ENCODE data around the gene MMP17.
A peak's percentile ranks its signal among the peaks of the same experiment; 100 is the strongest.
"Not testable (repeated sequence)": the region's sequence is repeated elsewhere in the genome, so short reads cannot be mapped to it uniquely, and the experiment has no call there.

MMP17 gene

DNA sequence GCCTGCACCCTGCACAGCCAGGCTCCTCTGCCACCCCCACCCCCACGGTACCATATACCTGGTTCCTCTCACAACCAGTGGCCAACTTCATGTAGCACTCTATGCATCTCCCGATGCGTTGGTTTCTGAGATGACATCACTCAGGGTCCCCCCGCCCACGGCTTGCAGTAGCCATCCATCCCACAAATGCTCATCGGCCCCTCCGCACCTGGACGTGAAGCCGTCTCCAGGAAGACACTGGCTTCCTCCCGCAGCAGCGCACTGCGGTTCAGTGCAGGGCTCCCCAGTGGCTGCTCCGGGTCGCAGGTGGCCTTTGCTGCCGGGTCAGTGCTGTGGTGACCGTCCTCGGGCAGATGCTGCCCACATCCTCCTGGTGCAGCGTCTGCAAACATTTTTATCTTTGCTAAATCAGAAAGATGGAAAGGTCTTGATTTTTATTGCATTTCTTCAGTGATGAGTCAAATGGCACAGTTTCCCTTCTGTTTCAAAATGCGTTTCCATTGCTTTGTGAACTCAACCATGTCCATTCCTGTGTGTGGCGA, 27.5 kb upstream of the MMP17 start:
- DNase-seq (ENCODE audit: low spot score): no peak

DNA sequence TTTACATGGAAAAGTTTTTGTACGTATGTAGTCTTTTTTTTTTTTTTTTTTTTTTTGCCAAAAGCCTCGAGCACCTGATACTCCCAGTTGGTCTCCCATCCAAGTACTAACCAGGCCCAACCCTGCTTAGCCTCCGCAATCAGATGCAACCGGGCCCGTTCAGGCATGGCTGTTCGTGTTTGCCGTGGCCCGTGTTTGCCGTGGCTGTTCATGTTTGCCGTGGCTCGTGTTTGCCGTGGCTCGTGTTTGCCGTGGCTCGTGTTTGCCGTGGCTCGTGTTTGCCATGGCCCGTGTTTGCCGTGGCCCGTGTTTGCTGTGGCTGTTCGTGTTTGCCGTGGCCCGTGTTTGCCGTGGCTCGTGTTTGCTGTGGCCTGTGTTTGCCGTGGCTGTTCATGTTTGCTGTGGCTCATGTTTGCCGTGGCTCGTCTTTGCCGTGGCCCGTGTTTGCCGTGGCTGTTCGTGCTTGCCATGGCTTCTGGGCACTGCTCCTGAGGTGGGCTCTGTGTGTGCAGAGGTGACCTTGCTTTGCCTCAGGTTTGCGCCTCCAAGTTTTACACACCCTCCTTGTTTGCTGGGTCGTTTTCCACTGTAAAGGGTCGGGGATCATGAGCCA, 26.8 kb upstream of the MMP17 start:
- no peak for DNase-seq (ENCODE audit: low spot score)

DNA sequence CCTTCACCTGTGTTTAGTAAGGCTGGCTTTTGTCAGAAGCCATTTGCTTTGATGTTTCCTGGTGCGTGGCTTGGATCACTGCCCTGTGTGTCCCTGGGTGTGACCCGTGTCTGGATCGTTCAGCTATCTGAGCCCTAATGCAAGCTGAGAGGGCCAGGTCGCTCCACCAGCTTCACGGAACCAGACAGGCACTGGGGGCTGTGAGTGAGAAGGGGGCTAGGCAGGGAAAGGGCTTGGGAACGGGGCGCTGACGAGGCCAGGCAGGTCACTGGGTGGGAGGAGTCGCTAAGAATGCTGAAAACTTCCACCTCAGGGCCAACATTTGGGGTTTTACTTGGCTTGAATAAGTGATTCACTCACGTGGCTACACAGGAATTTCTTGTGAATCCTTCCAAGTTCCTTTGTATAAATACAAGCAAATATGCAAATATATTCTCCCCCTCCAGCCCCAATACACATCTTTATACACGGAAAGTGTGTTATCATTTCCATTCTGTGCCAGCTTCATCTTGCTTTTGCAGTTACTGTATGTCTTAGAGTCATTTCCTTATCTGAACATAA, 24.2 kb upstream of the MMP17 start:
- no peak for DNase-seq (ENCODE audit: low spot score)

DNA sequence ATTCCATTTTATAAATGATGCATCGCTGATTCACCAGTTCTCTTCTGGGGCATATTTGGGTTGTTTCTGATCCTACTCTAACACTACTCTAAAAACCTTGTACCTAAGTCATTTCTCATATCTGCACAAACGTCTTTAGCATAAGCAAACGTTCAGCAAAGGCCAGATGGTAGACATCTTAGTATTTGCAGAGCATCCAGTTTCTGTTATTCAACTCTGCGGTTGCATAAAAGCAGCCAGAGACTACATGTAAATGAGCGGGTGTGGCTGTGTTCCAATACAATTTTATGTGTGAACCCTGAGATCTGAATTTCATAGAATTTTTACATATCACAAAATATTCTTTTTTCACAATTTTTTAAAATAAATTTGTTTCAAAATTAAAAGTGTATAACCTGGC, 22.8 kb upstream of the MMP17 start:
- no peak for DNase-seq (ENCODE audit: low spot score)

DNA sequence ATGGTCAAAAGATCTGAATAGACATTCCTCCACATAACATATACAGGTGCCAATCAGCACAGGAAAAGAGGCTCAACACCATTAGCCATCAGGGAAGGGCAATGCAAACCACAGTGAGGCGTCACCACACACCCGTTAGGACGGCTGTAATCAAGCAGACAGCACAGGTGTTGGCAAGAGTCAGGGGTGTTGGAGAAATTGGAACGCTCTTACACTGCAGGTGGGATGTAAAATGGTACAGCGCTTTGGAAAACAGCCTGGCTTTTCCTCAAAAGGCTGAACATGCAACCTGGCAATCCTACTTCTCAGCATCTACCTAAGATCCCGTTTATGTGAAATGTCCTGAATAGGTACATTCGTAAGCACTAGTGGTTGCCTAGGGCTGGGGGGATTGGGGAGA, 21.5 kb upstream of the MMP17 start:
- DNase-seq (ENCODE audit: low spot score): no peak

DNA sequence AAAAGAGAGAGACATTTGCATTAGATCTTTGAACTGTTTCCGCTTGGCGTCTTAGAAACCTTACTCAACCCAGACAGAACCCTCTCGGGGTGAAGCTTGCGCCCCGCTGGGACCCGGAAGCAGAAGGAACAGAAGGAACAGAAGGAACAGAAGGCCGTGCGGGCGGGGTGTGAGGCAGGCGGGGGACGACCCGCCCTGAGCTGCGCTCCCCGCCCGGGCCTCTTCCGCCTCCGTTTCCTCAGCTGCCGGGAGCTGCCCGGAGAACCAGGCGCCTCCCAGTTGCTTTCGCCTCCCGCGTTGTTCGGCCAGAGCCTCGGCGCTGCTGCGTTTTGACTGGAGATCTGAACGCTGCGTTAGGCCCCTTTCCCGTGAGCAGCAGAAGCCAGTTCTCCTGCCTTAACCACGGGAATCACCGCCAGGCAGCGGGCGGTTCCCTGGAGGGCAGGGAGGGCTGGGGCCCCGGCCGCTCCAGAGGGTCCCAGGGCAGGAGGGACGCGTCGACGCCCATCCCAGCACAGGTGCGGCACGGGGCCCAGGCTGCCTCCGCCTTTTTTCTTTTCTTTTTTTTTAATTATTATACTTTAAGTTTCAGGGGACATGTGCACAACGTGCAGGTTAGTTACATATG, 19.3 kb upstream of the MMP17 start:
- DNase-seq (ENCODE audit: low spot score): peak; percentile 53

DNA sequence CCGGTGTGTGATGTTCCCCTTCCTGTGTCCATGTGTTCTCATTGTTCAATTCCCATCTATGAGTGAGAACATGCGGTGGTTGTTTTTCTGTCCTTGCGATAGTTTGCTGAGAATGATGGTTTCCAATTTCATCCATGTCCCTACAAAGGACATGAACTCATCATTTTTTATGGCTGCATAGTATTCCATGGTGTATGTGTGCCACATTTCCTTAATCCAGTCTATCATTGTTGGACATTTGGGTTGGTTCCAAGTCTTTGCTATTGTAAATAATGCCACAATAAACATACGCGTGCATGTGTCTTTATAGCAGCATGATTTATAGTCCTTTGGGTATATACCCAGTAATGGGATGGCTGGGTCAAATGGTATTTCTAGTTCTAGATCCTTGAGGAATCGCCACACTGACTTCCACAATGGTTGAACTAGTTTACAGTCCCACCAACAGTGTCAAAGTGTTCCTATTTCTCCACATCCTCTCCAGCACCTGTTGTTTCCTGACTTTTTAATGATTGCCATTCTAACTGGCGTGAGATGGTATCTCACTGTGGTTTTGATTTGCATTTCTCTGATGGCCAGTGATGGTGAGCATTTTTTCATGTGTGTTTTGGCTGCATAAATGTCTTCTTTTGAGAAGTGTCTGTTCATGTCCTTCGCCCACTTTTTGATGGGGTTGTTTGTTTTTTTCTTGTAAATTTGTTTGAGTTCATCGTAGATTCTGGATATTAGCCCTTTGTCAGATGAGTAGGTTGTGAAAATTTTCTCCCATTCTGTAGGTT, 18.5 kb upstream of the MMP17 start:
- not testable (repeated sequence) for DNase-seq (ENCODE audit: low spot score)

DNA sequence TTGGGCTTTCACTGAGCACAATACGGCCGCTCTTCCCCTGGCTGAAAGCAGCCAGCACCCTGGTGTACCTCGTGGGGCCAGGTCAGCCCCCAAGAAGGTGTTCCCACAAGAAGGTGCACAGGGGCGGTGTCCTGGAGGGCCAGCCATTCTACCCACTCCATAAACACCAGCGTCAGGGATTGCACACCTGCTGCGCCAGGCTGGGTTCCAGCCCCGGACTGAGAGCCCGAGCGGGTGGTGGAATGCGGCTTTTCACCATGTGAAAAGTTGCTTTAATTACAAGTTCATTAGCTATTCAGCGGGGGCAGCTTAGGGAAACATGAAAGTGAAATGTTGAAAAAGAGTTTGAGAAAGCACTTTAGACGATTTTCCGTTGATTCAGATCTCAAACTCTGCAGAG, 17.5 kb upstream of the MMP17 start:
- no peak for DNase-seq (ENCODE audit: low spot score)

DNA sequence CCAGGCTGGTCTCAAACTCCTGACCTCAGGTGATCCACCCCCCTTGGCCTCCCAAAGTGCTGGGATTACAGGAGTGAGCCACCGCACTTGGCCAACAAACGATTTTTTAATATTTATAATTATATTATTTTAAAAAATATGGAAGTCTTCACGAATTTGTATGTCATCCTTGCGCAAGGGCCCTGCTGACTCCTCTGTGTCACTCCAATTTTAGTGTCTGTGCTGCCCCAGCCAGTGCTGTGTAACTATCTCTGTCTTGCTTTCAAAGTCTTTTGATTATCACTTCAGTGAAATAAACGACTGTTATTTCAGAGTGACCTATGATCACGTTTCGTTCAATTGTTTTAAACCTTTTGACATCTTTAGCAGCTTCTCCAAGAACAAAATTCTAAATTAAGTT, 13.1 kb upstream of the MMP17 start:
- DNase-seq (ENCODE audit: low spot score): no peak

DNA sequence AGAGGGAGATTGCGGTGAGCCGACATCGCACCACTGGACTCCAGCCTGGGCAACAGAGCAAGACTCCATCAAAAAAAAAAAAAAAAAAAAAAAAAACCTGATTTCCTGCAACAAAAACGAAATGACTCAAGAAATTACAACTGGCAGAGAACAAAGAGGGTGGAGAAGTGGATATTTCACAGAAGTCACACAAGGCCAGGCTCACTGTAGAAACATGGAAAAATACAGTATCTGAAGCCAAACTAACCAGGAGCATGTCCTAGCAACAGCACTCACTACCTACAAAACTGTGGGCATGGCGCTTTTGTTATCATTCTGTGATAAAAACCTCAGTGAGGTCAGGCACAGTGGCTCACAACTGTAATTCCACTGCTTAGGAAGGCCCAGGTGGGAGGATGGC, 11.7 kb upstream of the MMP17 start:
- DNase-seq (ENCODE audit: low spot score): no peak

DNA sequence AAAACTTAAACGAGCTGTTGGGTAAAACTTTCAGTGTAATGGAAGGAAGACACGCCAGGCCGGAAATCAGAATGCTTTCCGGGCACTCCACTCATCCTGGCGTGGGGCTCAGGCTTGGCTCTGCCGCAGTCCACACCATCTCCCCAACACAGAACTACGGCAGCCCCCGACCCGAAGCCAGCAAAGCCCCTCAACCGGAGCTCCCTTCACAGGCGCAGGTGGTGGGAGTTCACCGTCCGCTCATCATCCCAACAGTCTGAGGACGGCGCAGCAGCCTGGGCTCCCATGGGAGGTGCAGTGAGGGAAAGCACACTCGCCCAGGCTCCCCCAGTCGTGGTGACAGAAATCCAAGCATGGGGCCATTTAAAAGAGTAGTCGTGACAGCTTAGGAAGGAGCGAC, 11.0 kb upstream of the MMP17 start:
- no peak for DNase-seq (ENCODE audit: low spot score)

DNA sequence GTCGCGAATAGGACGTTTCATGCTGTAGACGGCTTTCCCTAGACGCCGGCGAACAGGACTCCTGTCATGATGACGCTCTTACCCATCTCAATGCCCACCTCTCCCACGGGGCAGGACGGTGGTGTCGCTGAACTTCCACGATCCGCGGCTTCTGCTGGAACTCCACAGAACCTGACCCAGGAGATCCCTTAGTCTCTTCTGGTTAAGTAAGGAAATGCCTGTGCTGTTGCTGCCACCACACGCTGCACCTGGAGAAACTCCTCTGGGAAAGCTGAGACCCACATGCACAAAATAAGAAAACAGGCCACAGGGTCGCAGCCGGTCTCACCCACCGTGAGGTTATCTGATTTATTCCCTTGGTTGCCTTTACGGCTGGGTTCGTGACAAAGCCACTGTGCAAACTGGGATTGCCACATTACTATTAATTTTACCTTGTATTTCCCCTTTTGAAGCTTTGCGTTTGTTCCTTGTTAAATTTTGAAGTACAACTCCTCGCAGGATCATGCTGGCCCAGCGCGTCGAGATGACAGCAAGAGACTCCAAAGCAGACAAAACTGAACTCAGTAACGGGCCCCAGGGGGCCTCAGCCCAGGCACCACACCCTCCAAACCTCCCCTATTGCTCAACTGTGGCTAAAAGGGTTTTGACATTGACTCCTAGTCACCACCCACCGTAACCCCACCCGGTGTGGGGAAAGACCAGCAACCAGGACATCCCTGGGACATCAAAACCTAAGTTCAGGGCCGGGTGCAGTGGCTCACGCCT, 9.2 kb upstream of the MMP17 start:
- DNase-seq (ENCODE audit: low spot score): no peak

DNA sequence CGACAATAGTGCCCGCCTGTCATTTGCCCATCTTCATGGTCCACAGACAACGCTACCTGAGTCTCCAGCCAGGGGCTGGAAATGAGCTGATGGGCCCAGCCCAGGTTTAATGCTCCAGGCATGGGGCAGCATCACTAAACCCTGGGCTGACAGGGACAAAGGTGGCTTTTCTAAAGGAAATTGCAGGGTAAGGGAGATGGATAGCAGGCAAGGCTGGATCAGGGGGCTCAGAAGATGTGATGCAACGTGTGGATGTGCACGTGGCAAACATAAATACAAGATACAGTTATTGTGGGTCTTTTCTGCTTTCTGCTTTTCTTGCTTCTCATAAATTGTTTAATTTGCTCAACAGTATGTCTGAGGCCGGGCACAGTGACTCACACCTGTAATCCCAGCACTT, 3.7 kb upstream of the MMP17 start:
- DNase-seq (ENCODE audit: low spot score): no peak

DNA sequence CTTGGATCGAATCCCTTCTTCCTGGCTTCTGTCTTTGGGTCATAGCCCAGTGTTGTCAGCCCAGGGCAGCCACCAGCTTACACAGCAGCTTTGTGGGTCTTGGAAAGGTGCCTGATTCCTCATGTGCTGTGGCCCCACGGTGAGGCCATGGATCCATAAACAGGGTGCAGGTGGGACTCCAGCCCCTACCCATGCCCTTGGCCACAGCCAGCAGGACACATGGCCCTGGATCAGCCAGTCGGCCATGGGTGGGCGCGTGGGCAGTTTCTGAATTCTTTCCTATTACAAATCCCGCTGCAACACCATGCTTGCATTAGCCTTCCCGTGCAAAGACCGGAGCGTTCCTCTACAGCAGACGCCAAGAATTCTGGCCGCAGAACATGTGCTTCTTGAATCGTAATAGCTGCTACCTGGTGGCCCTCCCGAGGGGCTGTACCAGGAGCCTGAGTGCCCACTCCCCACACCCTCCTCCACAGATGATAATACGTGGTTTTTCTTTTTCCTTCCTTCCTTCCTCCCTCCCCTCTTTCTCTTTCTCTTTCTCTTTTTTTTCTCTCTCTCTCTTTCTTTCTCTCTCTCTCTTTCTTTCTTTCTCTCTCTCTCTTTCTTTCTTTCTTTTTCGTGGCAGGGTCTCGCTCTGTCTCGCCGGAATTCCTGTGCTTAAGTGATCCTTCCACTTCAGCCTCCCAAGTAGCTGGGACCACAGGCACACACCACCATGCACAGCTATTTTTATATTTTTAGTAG, 2.9 kb upstream of the MMP17 start:
- DNase-seq (ENCODE audit: low spot score): no peak

DNA sequence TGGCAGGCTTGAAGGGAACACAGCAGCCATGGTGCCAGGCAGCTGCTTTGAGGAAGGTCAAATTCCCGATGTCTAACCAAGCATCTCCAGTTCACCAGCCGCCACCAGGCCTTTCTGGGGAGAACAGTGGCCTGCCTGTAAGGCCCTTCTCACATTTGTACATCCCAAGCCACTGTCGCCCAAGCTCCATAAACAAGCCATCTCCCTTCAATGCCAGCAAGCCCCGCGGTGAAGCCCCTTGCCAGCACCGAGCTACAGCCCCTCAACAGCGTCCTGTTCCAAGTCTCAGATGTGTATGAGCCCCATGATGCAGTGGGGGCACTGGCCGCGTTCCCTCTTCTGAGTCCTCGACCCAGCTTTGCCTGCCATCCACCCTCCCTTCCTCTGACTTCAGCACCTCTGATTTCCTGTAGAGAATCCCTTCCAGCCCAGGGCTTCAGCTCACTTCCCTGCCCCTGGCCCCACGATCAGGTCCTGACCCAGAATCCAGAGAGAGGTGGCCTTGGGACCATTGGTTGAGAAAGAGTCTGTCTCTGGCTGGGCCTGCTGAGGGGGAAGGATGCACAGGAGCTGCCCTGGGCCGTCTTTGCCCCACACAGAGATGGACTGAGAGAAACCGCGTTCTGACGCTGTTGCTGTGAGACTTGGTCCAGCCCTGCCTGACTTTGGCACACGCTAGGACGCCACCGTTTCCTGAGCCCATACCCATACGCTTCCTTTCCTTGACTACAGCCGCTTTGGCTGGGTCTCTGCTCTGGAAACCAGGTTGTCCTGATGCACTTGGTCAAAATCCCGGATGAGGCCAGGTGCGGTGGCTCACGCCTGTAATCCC, 1.9 kb upstream of the MMP17 start:
- DNase-seq (ENCODE audit: low spot score): no peak

DNA sequence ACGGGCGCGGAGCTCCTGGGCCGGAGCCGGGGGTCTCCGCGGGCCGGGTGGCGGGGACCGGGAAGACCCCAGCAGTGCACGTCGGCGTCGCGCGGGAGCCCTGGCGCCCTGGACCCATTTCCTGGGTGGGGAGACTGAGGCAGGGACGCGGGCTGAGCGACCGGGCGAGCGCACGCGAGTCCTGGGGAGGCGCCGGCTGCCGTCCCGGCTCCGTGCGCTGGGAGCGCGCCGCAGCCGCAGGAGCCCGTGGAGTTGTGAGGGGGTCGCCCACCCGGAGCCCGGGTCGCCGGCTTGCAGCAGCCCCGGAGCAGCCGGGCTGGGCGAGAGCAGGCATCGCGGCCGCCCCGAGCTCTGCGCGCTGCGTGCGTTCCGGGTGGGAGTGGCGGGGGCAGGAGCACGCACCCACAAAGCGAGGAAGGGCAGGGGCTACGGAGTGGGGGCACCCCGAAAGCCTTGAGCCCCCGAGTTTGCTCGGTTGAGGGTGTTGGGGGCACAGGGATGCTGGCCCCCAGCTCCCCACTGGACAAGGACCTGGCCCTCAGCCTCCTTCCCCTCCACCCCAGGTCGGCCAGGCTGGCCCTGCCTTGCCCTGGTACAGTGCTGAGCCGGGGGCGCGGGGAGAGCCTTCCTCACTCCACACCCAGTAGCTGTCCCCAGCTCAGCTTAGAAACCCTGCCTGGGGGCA, 620 bp downstream of the MMP17 start:
- DNase-seq (ENCODE audit: low spot score): no peak

DNA sequence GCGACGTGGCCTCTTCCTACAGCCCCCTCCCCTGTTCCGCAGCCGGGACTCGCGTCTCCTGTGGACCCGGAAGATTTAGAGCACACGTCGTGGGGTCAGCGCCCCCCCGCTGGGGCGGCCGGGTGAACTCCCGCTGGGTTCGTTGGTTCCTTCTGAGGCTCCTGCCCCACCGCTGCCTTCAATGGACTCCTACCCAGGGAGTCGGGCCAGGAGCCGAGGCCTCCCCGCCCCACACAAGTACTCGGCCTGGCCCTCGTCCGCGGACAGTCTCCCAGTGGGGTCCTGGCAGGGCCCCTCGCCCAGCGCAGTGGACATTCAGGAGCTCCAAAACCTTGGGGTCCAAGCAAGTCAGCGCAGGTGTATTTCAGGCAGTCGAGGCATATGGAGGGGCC, 1.2 kb downstream of the MMP17 start:
- DNase-seq (ENCODE audit: low spot score): no peak

DNA sequence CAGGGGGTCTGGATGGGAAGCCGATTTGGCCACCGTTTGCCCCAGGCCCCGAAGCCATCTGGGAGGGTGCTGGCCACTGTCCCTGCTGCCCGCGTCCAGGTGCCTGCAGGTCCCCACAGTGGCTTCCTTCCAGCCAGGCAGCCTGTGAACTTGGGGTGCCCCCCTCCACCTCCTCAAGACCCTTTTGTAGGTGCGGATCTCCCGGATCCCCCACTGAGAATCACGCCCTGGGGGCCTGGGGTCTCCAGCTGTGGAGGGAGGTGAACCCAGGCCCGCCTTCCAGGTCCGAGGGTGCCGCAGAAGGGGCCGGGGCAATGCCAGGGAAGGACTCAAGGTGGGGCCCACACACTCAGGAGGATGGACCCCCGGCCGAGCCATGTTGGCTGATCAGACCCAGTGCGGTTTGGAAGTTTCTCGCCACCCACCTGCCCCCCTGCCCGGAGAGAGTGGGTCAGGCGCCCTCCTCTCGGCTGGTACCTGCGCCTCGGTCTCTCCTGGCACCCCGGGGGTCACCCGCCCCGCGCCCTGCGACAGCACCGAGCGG, 1.7 kb downstream of the MMP17 start:
- DNase-seq (ENCODE audit: low spot score): no peak

DNA sequence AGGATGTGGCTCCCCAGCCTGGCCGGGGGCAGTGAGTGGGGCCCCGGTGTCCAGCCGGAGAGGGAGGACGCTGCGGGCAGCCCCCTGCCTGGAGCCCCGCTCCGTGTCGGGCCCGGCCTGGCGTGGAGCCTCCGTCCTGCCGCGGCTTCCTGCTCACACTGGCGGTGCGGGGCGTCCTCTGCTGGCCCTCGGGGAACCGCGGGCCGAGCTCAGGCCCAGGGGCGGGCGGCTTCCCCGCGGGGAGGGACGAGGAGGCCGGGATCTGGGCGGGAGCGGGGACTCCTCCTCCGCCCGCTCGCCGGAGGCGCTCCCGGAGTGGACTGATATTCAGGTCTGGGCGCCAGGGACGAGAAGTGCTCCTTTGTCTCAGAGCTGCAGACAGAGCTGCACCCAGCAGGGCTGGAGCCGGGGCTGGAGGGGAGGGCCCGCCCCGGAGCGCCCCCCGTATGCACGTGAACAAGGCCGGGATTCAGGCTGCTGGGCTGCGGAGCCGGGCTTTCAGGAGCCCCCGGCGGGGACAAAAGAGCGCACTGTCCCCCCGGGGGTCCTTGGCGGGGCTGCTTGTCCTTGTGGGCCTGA, 2.2 kb downstream of the MMP17 start:
- DNase-seq (ENCODE audit: low spot score): peak; percentile 24

All from germinal center (tissue), 1 donor.